Measurements from ENCODE around the gene GPALPP1.
"Not testable (repeated sequence)": the region's sequence is repeated elsewhere in the genome, so short reads cannot be mapped to it uniquely, and the experiment has no call there.

GPALPP1 gene

DNA sequence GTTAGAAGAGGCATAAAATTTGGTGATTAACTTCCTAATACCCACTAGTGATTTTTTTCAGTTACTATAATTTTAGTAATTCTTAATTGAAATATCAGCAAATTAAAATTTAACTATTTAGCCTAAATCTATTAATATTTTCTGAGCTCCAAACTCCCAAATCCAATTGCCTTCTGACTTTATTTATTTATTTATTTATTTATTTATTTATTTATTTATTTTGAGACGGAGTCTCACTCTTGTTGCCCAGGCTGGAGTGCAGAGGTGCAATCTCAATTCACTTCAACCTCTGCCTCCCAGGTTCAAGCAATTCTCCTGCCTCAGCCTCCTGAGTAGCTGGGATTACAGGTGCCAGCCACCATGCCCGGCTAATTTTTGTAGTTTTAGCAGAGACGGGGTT is 74.6 kb downstream of the GPALPP1 start:
- DNase-seq (ENCODE audit: low read depth): not testable (repeated sequence)

DNA sequence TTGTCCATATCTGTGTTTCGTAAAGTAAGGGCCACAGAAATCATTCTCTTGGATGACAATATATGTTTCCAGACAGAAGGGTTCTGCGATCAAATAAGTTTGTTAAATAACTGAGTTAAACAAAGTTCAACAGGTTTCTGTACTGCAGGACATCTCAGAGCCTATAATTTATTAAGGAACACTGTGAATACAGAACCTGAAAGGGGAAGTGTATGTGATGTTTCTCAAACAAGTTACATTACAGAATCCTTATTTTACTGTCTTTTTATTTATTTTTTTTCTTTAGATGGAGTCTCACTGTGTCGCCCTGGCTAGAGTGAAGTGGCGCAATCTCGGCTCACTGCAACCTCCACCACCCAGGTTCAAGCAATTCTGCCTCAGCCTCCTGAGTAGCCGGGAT is 75.6 kb downstream of the GPALPP1 start:
- DNase-seq (ENCODE audit: low read depth): no peak

DNA sequence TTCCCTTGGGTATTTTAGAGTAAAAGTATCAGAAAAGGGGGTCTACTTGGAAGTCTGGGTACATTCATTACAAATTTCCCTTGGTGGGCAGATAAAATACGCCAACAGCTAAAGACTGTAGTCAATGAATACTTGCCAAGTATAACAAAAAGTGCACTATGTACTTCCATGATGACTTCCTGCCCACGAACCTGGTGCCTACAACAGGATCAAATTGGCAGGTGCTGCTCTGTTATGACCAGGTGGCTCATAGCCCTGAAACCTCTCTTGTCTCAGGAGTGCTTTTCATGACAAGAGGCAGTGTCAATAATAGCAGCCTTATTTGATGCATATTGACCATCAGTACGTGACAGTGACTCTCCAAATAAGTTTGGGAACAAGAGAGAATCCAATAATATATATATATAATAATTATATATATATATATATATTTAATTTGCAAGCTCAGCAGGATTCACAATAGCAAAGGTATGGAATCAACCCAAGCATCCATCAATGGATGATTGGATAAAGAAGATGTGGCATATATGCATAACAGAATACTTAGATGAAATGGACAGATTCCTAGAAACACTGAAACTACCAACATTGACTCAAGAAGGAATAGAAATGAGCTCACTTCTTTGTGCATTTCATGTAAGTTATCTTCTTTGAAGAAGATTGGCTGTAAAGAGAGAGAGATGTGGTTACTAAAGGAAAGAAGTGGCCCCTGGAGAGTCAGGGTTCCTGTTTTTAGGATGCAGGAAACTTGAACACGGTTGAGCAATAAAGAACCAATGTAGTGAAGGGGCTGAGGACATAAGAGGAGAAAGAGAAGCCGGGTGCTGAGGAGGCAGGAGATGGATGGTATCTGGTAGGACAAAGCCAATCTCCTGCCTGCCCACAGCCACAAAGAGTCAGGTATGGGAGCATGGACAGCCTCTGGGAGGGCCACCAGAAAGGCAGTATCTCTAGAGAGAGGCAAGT is 79.0 kb downstream of the GPALPP1 start:
- no peak for DNase-seq (ENCODE audit: low read depth)

DNA sequence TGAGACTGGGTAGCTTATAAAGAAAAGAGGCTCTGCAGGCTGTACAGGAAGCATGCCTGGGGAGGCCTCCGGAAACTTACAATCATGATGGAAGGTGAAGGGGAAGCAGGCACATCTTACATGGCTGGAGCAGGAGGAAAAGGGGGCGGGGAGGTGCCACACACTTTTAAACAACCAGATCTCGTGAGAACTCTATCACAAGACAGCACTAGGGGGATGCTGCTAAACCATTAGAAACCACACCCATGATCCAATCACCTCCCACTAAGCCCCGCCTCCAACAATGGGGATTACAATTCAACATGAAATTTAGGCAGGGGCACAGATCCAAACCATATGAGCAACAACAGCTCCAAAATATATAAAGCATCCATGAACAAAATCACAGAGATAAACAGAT is 84.5 kb downstream of the GPALPP1 start:
- DNase-seq (ENCODE audit: low read depth): no peak

DNA sequence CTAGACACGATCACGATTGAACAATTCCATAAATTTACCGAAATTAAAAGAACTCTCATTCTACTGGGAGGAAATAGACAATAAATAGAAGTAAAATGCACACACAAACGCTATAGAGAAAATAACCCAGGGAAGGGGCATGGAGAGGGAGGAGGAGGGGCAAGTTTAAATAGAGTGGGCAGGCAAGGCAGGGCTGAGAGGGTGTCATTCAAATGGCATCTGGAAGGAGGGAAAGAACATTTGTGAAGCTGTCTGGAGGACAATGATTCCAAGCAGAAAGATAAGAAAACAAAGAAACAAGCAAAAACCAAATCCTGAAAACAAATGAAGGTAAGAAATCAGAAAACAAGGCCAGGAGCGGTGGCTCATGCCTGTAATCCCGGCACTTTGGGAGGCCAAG is 85.4 kb downstream of the GPALPP1 start:
- DNase-seq (ENCODE audit: low read depth): no peak

DNA sequence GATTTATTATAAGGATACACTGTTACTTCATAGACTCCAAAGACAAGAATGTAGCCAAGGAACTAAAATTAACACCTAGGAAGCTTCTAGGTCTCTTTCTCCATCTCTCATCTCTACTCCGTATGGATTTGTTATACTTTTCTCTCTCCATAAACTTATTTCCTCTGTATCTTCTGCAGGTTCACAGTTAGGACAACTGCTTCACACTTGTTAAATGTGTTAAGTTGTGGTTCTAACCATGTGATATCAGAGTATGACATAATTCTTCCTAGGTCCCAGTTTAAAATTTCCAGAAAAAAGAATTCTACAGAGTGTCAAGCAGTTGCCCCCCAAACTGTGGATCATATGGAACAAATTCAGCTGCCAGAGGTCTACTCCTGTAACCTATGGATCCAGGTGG is 88.7 kb downstream of the GPALPP1 start:
- no peak for DNase-seq (ENCODE audit: low read depth)
